Liver (tissue), 2 donors: ENCODE data around the gene EXOSC2.

Source experiments
- JUND ChIP-seq, 2 donors: IDR thresholded peaks; 2 replicates each; pipeline ENCODE4 v1.6.1; 2016; ENCODE audit warnings: antibody characterized with exemption in 2 of 2
- TAF1 ChIP-seq: conservative IDR thresholded peaks from 2 replicates; pipeline ENCODE4 v1.6.1; 2016; ENCODE audit warnings: antibody characterized with exemption, mild to moderate bottlenecking
- donor health status: healthy.

DNA sequence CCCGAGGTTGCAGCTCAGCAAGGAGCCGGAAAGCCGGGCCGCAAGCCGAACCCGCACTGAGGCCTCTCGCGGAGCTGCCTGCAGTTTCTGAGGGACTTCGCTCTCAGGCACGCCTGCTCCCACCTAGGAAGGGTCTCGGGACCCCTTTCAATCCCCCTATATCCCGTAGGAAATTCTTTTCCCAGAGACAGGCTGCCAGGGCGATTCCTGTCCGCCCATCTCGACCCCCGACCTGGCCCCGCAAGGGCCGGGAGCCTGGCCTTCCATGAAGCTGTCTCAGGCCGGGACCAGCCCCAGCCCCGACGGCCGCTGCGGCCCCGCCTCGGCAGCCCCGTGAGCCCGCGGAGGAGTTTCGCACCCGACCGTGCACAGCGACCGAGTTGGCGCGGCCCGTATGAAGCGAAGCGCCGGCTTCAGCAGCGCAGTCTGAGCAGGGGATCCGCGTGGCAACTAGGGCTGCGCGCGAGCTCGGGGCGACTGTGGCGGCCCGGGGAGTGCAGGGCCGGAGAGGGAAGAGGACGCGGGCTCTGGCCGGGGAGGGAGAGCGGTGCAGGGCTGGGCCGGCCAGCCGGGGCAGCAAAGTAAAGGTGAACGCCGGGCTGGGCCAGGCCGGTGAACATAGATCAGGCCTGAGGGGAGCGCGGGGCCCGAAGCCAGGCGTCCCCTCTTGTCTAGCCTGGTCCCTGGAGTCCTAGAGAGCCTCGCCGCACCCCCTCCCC lies 30.2 kb upstream of the EXOSC2 start:
- no peak for TF ChIP-seq TAF1
- no peak for TF ChIP-seq JUND (IDR thresholded peaks at IDR 0.05)
